ENCODE data around the gene NINJ2. TPM values are rescaled to one million over a fixed set of nuclear protein-coding genes. Genes with fewer than 3 reads are reported as not detected.
A peak's percentile ranks its signal among the peaks of the same experiment; 100 is the strongest.

Gene NINJ2
- total and polyA plus RNA-seq, 3 experiments from 2014 or later: 3.3 to 47.1 (median 4.2) TPM

DNA sequence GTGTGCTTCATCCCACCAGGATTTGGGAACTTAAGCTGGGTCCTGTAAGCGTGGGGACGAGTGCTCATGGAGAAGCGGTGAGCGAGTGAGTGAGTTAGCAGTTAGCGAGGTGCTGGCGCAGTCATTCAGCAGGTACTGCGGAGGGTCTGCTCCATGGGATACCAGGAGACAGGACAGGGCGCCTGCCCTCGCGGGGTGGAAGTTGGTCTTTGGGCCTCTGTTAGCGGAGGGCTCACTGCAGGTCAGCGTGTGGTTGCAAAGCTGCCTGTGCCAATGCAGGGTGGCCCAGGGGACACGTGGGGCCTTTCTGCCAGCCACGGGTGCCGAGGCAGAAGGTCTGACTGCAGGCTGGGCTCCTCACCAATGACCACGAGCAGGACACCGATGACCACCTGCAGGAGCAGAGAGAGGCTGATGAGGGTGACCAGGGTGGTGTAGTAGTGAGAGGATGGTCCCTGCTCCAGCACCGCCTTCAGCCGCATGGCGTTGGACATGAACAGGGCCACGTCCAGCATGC lies 97.6 kb downstream of the NINJ2 start:
- Histone ChIP-seq H3K4me3 (ENCODE audit: low read length) (peak overlapping the region; percentile 62), H3K9me3 (ENCODE audit: low read length) (no peaks in the 10 kb centered on the region), H3K36me3 (ENCODE audit: insufficient read depth, low read length) (no peaks in the 10 kb centered on the region), H3K27me3 (ENCODE audit: insufficient read depth, low read length, poor library complexity, severe bottlenecking) (no peaks in the 10 kb centered on the region), H3K27ac (ENCODE audit: low read depth, low read length) (no peak overlapping the region), H3K4me1 (ENCODE audit: insufficient read depth, low read length) (peaks cover 82% of the 10 kb centered on the region)
- Mint-ChIP-seq H3K9me3 (no peaks in the 10 kb centered on the region), H3K36me3 (no peaks in the 10 kb centered on the region), H3K4me1 (peaks cover 68 to 80% (median 74%) of the 10 kb centered on the region in 3 donors), H3K27ac (peak overlapping the region; percentile 71 to 97 (median 84)), H3K27me3 (no peaks in the 10 kb centered on the region), H3K4me3 (peak overlapping the region; percentile 37 to 85 (median 66))
- ChIA-PET POLR2A (no interaction called here), CTCF (interaction anchor here (1.4 to 5.0 kb wide), 2 partner anchors 10 to 185 kb away, joined by 4 to 34 read pairs; no protein-coding TSS in a partner anchor)
- DNase-seq: no peak

DNA sequence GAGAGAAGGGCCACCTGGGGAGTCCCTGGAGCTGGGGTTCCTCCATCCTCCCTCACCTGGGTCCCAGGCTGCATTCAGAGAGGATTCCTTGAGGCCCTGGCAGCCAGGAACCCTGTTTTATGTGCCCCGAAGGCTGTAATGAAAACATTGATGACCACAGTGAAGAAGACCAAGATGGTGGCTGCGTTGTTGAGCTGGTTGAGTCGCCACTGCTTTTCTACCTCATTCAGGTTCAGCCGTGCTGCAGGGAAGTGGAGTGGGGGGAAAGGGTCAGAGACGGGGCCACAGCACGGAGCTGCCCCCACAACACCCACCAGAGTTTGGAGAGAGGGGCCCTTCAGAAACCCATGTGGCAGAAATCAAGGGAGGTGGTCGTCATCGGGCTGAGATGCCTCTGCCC lies 98.1 kb downstream of the NINJ2 start:
- Mint-ChIP-seq H3K4me1 (peaks cover 69 to 80% (median 75%) of the 10 kb centered on the region in 3 donors), H3K9me3 (no peaks in the 10 kb centered on the region), H3K27me3 (no peaks in the 10 kb centered on the region), H3K4me3 (peak overlapping the region; percentile 37 to 85 (median 66)), H3K27ac (peak overlapping the region; percentile 71 to 97 (median 89)), H3K36me3 (no peaks in the 10 kb centered on the region)
- Histone ChIP-seq H3K36me3 (ENCODE audit: insufficient read depth, low read length) (no peaks in the 10 kb centered on the region), H3K27me3 (ENCODE audit: insufficient read depth, low read length, poor library complexity, severe bottlenecking) (no peaks in the 10 kb centered on the region), H3K9me3 (ENCODE audit: low read length) (no peaks in the 10 kb centered on the region), H3K27ac (ENCODE audit: low read depth, low read length) (no peak overlapping the region), H3K4me1 (ENCODE audit: insufficient read depth, low read length) (peaks cover 80% of the 10 kb centered on the region), H3K4me3 (ENCODE audit: low read length) (peak overlapping the region; percentile 62)
- CTCF ChIA-PET: interaction anchor here (0.9 to 5.0 kb wide), 2 partner anchors 11 to 17 kb away, joined by 4 to 34 read pairs; no protein-coding TSS in a partner anchor
- DNase-seq: no peak
- POLR2A ChIA-PET: no interaction called here

DNA sequence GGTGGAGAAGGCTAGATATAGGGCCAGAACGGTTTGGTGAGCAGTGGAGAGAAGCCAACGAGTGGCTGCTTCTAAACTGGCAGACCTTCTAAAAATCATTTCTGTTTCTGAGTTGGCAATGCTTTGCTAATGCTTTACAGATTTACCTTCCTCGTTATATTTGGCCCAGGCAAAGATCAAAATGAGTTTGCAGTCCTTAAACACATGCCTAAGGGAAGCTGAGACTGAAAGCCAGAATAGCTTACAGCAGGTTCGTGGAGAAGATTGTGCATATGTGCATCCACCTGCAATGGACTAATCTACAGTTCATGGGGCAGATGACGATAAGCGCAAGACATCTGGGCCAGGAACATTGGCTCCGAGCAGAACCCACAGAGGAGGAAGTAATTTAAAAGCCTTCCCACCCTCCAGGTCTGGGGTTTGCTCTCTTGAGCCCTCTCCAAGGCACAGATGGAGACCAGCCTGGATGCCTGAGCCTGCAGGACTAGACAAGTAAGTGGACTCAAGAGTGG lies 99.4 kb downstream of the NINJ2 start:
- H3K9me3 Mint-ChIP-seq: no peaks in the 10 kb centered on the region
- peak overlapping the region; percentile 20 for H3K27ac ChIP-seq (ENCODE audit: low read depth, low read length)
- H3K4me1 ChIP-seq (ENCODE audit: insufficient read depth, low read length): peaks cover 78% of the 10 kb centered on the region
- H3K27me3 ChIP-seq (ENCODE audit: insufficient read depth, low read length, poor library complexity, severe bottlenecking): no peaks in the 10 kb centered on the region
- ChIA-PET CTCF (interaction anchor here (1.0 to 5.0 kb wide), 4 partner anchors 12 to 251 kb away, joined by 3 to 34 read pairs (median 6); no protein-coding TSS in a partner anchor), POLR2A (interaction anchor here (0.5 kb wide), 1 partner anchor 174 kb away, joined by 5 read pairs; no protein-coding TSS in a partner anchor)
- peak overlapping the region; percentile 75 to 91 (median 83) for H3K4me3 Mint-ChIP-seq
- H3K36me3 ChIP-seq (ENCODE audit: insufficient read depth, low read length): no peaks in the 10 kb centered on the region
- H3K4me3 ChIP-seq (ENCODE audit: low read length): peak overlapping the region; percentile 62
- H3K27me3 Mint-ChIP-seq: no peaks in the 10 kb centered on the region
- DNase-seq: no peak
- no peaks in the 10 kb centered on the region for H3K9me3 ChIP-seq (ENCODE audit: low read length)
- peaks cover 68 to 72% (median 69%) of the 10 kb centered on the region in 3 donors for H3K4me1 Mint-ChIP-seq
- peaks cover 0 to 6% (median 0%) of the 10 kb centered on the region in 3 donors for H3K36me3 Mint-ChIP-seq
- peak overlapping the region; percentile 85 to 98 (median 95) for H3K27ac Mint-ChIP-seq

DNA sequence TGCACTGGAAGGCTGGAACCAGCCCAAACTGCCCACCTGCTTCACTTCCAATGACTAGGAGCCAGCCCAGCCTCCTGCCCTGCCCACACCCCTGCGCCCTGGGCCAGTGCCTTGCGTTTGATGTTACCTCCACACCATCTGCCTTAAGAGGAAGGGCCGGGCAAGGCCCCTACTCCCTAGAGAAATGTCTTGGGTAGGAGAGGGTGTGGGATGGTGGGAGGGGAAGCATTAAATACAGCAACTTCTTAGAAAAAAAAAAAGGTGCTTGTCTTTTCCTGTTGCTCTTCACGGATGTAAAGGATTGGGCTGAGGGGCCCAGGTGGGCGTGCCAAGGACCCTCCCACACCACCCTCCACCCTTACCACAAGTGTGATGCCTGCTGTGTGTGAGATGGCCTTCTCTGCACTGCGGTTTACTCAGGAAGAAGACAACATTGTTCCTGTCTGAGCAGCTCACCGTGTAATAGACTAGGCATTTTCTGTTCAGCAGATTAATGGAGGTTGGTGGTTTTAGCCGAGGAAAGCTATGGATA lies 99.9 kb downstream of the NINJ2 start:
- Mint-ChIP-seq H3K4me1 (peaks cover 66 to 71% (median 66%) of the 10 kb centered on the region in 3 donors), H3K36me3 (peaks cover 0 to 6% (median 0%) of the 10 kb centered on the region in 3 donors), H3K27me3 (no peaks in the 10 kb centered on the region), H3K27ac (peak overlapping the region; percentile 85 to 98 (median 95)), H3K9me3 (no peaks in the 10 kb centered on the region), H3K4me3 (peak overlapping the region; percentile 75 to 91 (median 83))
- no peaks in the 10 kb centered on the region for H3K36me3 ChIP-seq (ENCODE audit: insufficient read depth, low read length)
- H3K27ac ChIP-seq (ENCODE audit: low read depth, low read length): peak overlapping the region; percentile 20
- H3K4me3 ChIP-seq (ENCODE audit: low read length): peak overlapping the region; percentile 62
- ChIA-PET POLR2A (interaction anchor here (0.5 kb wide), 1 partner anchor 174 kb away, joined by 5 read pairs; no protein-coding TSS in a partner anchor), CTCF (interaction anchor here (1.0 to 5.0 kb wide), 4 partner anchors 12 to 251 kb away, joined by 3 to 34 read pairs (median 6); no protein-coding TSS in a partner anchor)
- H3K9me3 ChIP-seq (ENCODE audit: low read length): no peaks in the 10 kb centered on the region
- no peaks in the 10 kb centered on the region for H3K27me3 ChIP-seq (ENCODE audit: insufficient read depth, low read length, poor library complexity, severe bottlenecking)
- peaks cover 75% of the 10 kb centered on the region for H3K4me1 ChIP-seq (ENCODE audit: insufficient read depth, low read length)
- peak; percentile 31 to 84 (median 80) for DNase-seq

DNA sequence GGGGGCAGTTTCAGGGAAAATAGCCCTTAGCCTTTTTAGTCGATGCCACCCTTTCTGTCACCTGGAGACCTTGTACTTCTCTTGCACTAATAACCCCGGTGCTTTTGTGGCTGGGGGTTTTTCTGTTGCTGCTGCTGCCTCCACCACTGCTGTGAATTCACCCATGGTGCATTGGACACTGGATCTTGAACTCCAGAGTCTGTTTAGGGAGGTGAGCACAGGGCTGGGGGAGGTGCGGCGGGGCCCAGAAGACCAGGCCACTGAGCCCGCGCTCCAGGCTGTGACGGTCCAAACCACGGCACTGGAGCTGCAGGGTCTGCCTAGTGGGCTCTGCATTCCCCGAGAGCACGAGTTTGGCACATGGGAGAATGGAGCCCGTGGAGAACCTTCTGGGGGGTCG lies 100.6 kb downstream of the NINJ2 start:
- no peaks in the 10 kb centered on the region for H3K9me3 ChIP-seq (ENCODE audit: low read length)
- Mint-ChIP-seq H3K27me3 (no peaks in the 10 kb centered on the region), H3K27ac (peak overlapping the region; percentile 91 to 98 (median 95)), H3K4me3 (peak overlapping the region in 6 of 7 donors; percentile 75 to 86 (median 83)), H3K9me3 (no peaks in the 10 kb centered on the region), H3K4me1 (peaks cover 60 to 68% (median 64%) of the 10 kb centered on the region in 3 donors), H3K36me3 (peaks cover 0 to 6% (median 0%) of the 10 kb centered on the region in 3 donors)
- peak in 1 of 5 donors; percentile 19 for DNase-seq
- no peaks in the 10 kb centered on the region for H3K36me3 ChIP-seq (ENCODE audit: insufficient read depth, low read length)
- ChIA-PET CTCF (interaction anchor here (2.2 kb wide), 1 partner anchor 252 kb away, joined by 8 read pairs; no protein-coding TSS in a partner anchor), POLR2A (no interaction called here)
- H3K4me1 ChIP-seq (ENCODE audit: insufficient read depth, low read length): peaks cover 72% of the 10 kb centered on the region
- H3K27ac ChIP-seq (ENCODE audit: low read depth, low read length): peak overlapping the region; percentile 20
- H3K4me3 ChIP-seq (ENCODE audit: low read length): peak overlapping the region; percentile 62
- no peaks in the 10 kb centered on the region for H3K27me3 ChIP-seq (ENCODE audit: insufficient read depth, low read length, poor library complexity, severe bottlenecking)

DNA sequence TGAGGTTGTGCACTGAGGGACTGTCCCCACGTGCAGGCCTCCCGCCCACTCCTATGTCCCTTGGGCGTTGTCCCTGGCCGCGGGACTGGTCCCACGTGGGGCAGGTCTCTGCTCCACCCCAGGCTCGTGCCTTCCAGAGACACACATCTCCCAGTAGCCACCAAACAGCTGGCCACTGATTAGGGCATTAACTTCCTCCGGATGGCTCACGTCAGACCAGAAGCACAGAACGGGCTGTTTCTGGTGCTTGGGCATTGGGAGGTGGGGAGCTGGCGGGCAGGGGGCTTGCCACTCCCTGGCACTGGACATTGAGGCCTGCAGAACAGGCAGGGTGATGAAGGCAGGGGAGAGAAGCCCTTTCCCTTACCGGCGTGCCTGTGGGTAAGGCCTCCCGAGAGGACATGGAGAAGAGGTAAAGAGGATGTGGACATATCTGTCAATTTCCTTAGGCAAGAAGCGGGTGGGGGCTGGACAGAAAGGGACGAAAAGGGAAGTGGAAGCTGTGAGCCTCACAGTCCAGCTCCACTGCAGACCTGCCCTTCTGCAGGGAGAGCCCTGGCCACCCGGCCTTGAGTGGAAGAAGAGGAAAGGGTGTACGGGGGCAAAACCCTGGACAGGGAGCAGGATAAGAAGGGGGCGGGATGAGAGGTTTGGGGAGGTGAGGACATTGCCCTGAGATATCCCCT lies 101.2 kb downstream of the NINJ2 start:
- peak overlapping the region; percentile 91 to 98 (median 95) for H3K27ac Mint-ChIP-seq
- H3K4me1 Mint-ChIP-seq: peaks cover 55 to 65% (median 63%) of the 10 kb centered on the region in 3 donors
- peak overlapping the region; percentile 15 to 83 (median 57) for H3K4me3 Mint-ChIP-seq
- H3K27me3 ChIP-seq (ENCODE audit: insufficient read depth, low read length, poor library complexity, severe bottlenecking): no peaks in the 10 kb centered on the region
- ChIA-PET POLR2A (interaction anchor here (0.6 kb wide), 1 partner anchor 23 kb away, joined by 3 read pairs; no protein-coding TSS in a partner anchor), CTCF (no interaction called here)
- DNase-seq: no peak
- H3K27ac ChIP-seq (ENCODE audit: low read depth, low read length): no peak overlapping the region
- H3K36me3 Mint-ChIP-seq: peaks cover 0 to 6% (median 2%) of the 10 kb centered on the region in 3 donors
- peaks cover 70% of the 10 kb centered on the region for H3K4me1 ChIP-seq (ENCODE audit: insufficient read depth, low read length)
- H3K9me3 ChIP-seq (ENCODE audit: low read length): no peaks in the 10 kb centered on the region
- H3K4me3 ChIP-seq (ENCODE audit: low read length): no peak overlapping the region
- H3K27me3 Mint-ChIP-seq: no peaks in the 10 kb centered on the region
- no peaks in the 10 kb centered on the region for H3K9me3 Mint-ChIP-seq
- H3K36me3 ChIP-seq (ENCODE audit: insufficient read depth, low read length): no peaks in the 10 kb centered on the region

DNA sequence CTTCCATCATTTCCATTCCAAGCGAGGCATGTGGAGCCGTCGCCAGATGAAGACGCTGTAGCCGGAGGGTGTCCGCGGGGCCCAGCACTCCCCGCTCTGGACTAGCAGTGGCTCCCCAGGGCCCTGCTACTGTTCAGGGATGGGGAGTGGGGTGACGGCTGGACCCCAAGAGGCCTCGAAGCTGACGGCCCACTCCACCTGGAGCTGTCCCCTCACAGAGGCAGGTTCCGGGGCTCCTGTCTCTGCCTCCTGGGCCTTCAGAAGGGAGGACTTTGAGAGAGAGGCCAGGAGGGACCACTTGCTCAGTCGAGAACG lies 101.9 kb downstream of the NINJ2 start:
- peaks cover 48 to 60% (median 60%) of the 10 kb centered on the region in 3 donors for H3K4me1 Mint-ChIP-seq
- no peak for DNase-seq
- no peaks in the 10 kb centered on the region for H3K9me3 Mint-ChIP-seq
- Histone ChIP-seq H3K9me3 (ENCODE audit: low read length) (no peaks in the 10 kb centered on the region), H3K27me3 (ENCODE audit: insufficient read depth, low read length, poor library complexity, severe bottlenecking) (no peaks in the 10 kb centered on the region), H3K27ac (ENCODE audit: low read depth, low read length) (no peak overlapping the region), H3K4me1 (ENCODE audit: insufficient read depth, low read length) (peaks cover 63% of the 10 kb centered on the region), H3K36me3 (ENCODE audit: insufficient read depth, low read length) (no peaks in the 10 kb centered on the region), H3K4me3 (ENCODE audit: low read length) (no peak overlapping the region)
- H3K27me3 Mint-ChIP-seq: no peaks in the 10 kb centered on the region
- peak overlapping the region in 3 of 8 donors; percentile 47 to 73 (median 61) for H3K27ac Mint-ChIP-seq
- ChIA-PET CTCF (no interaction called here), POLR2A (interaction anchor here (0.6 kb wide), 1 partner anchor 22 kb away, joined by 3 read pairs; no protein-coding TSS in a partner anchor)
- H3K4me3 Mint-ChIP-seq: peak overlapping the region in 2 of 7 donors; percentile 37 to 70
- H3K36me3 Mint-ChIP-seq: peaks cover 0 to 7% (median 5%) of the 10 kb centered on the region in 3 donors
